Lower leg skin (tissue), 3 donors: ENCODE results near the gene ANKRD6.

Experiments used
- CTCF ChIP-seq, 3 donors: fragments of 450-650 bp; IDR thresholded peaks; one replicate each; pipeline ENCODE4 v1.5.1; 2016; ENCODE audit warnings: antibody characterized with exemption in 3 of 3, mild to moderate bottlenecking in 3 of 3, moderate library complexity in 2 of 3
- POLR2A ChIP-seq, 2 donors: fragments of 450-650 bp; IDR thresholded peaks; one replicate each; pipeline ENCODE4 v1.6.1; 2016 to 2017; ENCODE audit warnings: antibody characterized with exemption in 2 of 2, mild to moderate bottlenecking in 1 of 2, moderate library complexity in 1 of 2

GRCh38 chr6:89488438-89488837, 55.5 kb downstream of the ANKRD6 start:
- TF ChIP-seq CTCF (IDR thresholded peaks at IDR 0.05) (no peak), POLR2A (IDR thresholded peaks at IDR 0.05) (no peak)
